AG09309 (cell line): ENCODE data around the gene AASDH.

Experiments
- DNase-seq: peaks from one replicate; pipeline ENCODE4 v3.0.0-alpha.2; 2010; ENCODE audit warnings: low read depth
- H3K4me3 ChIP-seq: 2 replicates; pipeline ENCODE4 v1.5.1; 2011; ENCODE audit warnings: mild to moderate bottlenecking, low read depth, low read length, moderate library complexity; ENCODE audit not compliant: control insufficient read depth
- TF ChIP-seq, protein P1 (sequence below): IDR thresholded peaks from 2 replicates; pipeline ENCODE4 v1.5.1; 2011; ENCODE audit warnings: mild to moderate bottlenecking, low read depth, low read length, inconsistent platforms; ENCODE audit not compliant: insufficient read depth, control insufficient read depth; ENCODE audit errors: missing control alignments

AASDH gene

DNA sequence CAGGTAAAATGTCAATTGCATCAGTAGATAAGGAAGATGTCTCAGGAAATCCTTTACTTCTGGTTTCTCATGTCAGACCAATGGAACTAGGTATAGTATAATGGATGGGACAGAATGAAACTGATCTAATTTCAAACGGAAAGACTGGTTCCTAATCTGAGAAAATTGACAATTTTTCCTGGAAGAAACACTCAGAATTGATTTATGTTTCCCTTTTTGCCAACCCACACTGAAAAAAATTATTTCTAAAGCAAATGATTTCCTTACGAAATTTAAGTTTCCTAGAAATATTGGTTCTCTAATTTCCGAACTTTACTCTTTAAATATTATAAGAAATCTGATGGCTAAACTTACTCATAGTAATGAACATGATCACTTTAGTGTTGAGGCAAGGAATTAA, 29.1 kb upstream of the AASDH start:
- H3K4me3 ChIP-seq: no peak overlapping the region
- TF ChIP-seq, protein P1, sequence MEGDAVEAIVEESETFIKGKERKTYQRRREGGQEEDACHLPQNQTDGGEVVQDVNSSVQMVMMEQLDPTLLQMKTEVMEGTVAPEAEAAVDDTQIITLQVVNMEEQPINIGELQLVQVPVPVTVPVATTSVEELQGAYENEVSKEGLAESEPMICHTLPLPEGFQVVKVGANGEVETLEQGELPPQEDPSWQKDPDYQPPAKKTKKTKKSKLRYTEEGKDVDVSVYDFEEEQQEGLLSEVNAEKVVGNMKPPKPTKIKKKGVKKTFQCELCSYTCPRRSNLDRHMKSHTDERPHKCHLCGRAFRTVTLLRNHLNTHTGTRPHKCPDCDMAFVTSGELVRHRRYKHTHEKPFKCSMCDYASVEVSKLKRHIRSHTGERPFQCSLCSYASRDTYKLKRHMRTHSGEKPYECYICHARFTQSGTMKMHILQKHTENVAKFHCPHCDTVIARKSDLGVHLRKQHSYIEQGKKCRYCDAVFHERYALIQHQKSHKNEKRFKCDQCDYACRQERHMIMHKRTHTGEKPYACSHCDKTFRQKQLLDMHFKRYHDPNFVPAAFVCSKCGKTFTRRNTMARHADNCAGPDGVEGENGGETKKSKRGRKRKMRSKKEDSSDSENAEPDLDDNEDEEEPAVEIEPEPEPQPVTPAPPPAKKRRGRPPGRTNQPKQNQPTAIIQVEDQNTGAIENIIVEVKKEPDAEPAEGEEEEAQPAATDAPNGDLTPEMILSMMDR: no peak
- no peak for DNase-seq

DNA sequence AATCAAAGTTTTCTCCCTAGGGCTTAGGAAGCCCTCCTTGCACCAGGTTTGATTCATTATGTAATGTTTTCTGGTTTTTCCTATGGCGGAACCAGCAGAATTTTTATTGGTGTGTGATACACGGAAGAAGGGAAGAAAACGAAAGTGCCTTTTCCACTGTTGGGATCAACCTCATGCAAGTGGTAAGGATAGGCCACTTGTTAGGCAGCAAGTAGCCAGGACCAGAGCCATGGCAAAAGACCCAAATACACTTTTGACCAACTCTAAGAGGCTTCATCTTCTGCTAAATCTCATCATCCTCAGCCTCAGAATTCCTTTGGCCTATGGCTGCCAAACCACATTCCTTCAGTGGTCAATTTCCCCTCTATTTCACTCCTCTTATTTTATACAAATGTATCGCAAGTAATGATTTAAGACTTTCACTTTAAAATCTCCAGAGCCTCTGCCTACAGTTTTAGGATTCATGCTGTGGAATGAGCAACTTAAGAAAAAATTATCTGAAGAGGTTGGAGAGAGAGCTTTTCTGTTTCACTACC, 26.9 kb upstream of the AASDH start:
- TF ChIP-seq, protein P1: no peak
- H3K4me3 ChIP-seq: peak overlapping the region; percentile 16
- no peak for DNase-seq

DNA sequence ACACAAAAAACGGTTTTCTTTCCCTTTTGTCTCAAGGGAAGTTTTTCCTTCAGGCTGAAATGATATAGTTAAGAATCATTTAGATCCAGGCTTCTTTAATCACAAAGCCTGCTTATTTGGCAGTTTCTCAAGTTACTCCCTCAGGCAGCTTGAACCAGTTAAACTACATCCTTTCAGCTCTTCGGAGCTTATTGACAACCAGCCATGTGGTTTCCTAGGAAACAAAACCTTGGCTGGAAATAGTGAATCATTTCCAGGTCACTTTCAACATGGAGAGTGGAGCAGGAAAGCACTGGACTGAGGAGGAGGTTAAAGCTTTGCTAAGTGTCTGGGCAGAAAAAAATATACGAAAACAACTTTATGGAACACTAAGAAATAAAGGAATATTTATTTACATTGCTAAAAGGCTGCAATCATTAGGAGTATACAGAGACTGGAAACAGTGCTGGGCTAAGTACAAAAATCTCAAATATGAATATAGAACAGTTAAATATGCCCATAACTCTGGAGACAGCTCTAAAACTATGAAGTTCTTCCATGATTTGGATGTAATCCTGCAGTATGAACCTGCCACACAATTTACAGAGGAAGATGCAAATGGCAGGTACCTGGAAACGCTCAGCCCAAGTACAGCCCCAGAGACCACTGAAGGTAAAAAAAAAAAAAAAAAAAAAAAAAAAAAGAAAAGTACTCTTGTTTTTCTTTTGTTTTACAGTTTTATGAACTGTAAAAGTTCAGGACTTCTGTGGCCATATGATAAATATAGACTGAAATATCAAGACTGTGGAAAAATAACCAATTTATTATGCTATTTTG, 23.2 kb upstream of the AASDH start:
- peak; percentile 96 for DNase-seq
- TF ChIP-seq, protein P1: no peak
- H3K4me3 ChIP-seq: peak overlapping the region; percentile 0; the same call in 1 of the 2 replicates

DNA sequence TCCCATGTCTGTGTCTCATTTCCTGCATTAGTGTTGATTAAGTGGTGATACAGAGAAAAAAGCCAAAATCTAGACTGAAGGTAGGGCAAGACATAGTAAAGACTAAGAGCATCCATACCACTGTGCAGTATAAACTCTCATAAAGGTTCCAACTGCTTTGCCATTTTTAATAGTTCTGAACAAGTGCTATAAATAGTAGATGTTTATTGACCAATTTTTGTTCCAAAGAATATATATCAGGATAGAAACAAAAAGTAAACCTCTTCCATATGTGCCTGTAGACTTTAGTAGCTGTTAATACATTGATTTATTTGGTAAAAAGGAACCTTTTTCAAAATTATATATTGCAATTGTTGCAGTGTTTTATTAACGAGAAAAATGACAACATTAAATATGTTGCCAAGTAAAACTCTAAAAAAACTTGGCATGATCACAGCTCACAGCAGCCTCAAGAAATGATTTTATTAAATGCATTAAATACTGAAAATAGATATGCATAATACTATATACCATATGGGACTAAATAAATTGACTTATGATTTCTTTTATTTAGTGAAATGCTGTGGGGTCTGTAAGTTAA, 22.3 kb upstream of the AASDH start:
- H3K4me3 ChIP-seq: no peak overlapping the region
- TF ChIP-seq, protein P1: no peak
- no peak for DNase-seq

DNA sequence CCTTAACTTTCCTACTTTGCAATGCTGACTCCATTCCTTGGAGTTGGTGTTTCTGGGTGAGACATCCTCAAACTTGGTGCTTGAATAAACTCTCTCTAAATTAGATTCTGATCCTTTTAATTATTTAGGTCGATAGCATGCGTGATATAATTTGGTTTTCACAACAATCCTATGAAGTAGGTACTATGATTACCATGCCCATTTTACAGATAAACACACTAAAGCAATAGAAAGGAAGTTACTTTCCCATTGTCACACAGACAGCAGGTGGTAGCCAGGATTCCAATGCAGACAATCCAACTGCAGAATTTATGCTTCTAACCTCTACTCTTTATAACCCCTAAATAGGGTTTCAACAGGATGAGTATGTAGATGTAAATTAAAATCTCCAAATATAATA, 21.7 kb upstream of the AASDH start:
- H3K4me3 ChIP-seq: no peak overlapping the region
- DNase-seq: no peak
- TF ChIP-seq, protein P1: no peak

DNA sequence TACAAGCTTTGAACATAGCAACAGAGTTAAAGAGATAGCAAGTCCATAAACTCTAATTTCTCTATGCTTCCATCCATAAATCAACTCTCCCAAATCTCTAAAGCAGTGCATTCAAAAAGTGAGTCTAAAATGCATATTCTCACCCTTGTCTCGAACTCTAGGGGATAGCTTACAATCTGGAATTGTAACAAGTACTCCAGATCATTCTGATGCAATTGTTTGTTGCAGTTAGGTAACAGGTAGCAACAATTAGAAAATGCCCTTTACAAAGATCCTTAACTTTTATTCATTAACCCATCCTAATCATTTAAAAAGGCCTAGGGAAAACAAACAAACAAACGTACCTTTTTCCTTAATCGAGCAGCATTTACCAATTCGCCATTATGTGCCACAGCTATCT, 18.9 kb upstream of the AASDH start:
- no peak overlapping the region for H3K4me3 ChIP-seq
- TF ChIP-seq, protein P1: no peak
- no peak for DNase-seq
